GM19025 (cell line): ENCODE measurements around the gene KIF26B.

Experiments
- ATAC-seq: cut with Tn5 transposase; IDR thresholded peaks from one replicate; pipeline ENCODE4 v1.9.1; 2021; ENCODE audit warnings: mild to moderate bottlenecking, low read depth, moderate library complexity; ENCODE audit not compliant: unreplicated experiment

Gene KIF26B

GRCh38 chr1:245234217-245235081 is 79.7 kb downstream of the KIF26B start:
- no peak for ATAC-seq

- no peak for ATAC-seq
Observed at GRCh38 chr1:245235156-245235555, 80.4 kb downstream of the KIF26B start.

- no peak for ATAC-seq
Observed at GRCh38 chr1:245240648-245241165, 85.9 kb downstream of the KIF26B start.

GRCh38 chr1:245241526-245242130 is 86.8 kb downstream of the KIF26B start:
- no peak for ATAC-seq

- ATAC-seq, result no peak
Observed at GRCh38 chr1:245242989-245243388, 88.2 kb downstream of the KIF26B start.

GRCh38 chr1:245245021-245245667 is 90.4 kb downstream of the KIF26B start:
- no peak for ATAC-seq

GRCh38 chr1:245246433-245246832 is 91.6 kb downstream of the KIF26B start:
- no peak for ATAC-seq

GRCh38 chr1:245247356-245247755 is 92.6 kb downstream of the KIF26B start:
- ATAC-seq, result no peak

- no peak for ATAC-seq
Observed at GRCh38 chr1:245247801-245248200, 93.0 kb downstream of the KIF26B start.

- no peak for ATAC-seq
Observed at GRCh38 chr1:245248231-245248731, 93.5 kb downstream of the KIF26B start.

- ATAC-seq, result no peak
Observed at GRCh38 chr1:245255783-245256182, 101.0 kb downstream of the KIF26B start.

GRCh38 chr1:245256528-245256927 is 101.7 kb downstream of the KIF26B start:
- ATAC-seq, result no peak

GRCh38 chr1:245258271-245258920 is 103.6 kb downstream of the KIF26B start:
- ATAC-seq, result no peak

- ATAC-seq, result no peak
Observed at GRCh38 chr1:245260110-245260882, 105.5 kb downstream of the KIF26B start.

- ATAC-seq, result no peak
Observed at GRCh38 chr1:245260883-245261282, 106.1 kb downstream of the KIF26B start.

GRCh38 chr1:245261786-245262185 is 107.0 kb downstream of the KIF26B start:
- no peak for ATAC-seq

- no peak for ATAC-seq
Observed at GRCh38 chr1:245263529-245264095, 108.8 kb downstream of the KIF26B start.

GRCh38 chr1:245264226-245264625 is 109.4 kb downstream of the KIF26B start:
- no peak for ATAC-seq

- no peak for ATAC-seq
Observed at GRCh38 chr1:245266105-245266504, 111.3 kb downstream of the KIF26B start.
